Measurements from ENCODE around the gene VPS50. TPM values are rescaled to one million over a fixed set of nuclear protein-coding genes. Genes with fewer than 3 reads are reported as not detected.
"Not testable (repeated sequence)": the region's sequence is repeated elsewhere in the genome, so short reads cannot be mapped to it uniquely, and the experiment has no call there.

The VPS50 gene
- total RNA-seq, 1 donor from 2014 or later = 19.7 TPM

DNA sequence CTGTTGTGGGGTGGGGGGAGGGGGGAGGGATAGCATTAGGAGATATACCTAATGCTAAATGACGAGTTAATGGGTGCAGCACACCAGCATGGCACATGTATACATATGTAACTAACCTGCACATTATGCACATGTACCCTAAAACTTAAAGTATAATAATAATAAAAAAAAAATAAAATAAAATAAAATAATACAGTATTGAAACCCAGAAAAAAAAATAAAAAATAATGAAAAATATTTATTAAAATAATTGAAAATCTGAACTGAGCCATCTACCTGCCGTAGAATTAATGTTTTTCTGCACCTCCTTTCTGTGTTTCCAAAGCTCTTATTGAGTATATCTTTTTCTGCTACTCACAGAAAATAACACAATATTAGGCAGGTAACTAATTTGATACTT is 94.1 kb downstream of the VPS50 start:
- intact Hi-C loops (cut with micrococcal nuclease) = not testable (repeated sequence)

DNA sequence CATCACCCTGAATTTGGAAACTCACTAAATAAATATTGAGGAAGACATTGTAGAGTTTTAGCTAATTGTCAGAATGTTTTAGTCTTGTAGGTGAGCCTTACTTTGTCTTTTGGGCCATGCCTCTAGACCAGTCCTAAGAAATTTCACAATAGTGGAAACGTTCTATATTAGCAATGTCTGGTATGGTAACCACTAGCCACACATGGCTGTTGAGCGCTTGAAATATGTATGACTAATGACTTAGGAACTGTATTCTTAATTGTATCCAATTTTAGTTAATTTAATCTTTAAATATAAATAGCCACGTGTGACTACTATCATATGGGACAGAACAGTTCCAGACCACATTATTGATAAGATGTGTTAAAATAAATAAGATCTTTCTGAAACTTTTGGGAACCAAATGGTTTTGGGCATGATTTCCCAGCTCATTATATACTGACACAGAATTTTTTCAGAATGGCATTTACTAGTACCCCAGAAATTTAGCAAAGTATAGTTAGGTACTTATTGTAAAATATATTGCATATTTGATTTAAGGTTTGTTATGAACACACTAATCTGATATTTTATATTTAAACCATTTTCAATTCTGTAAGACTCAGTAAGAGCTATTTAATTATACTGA is 95.0 kb downstream of the VPS50 start:
- intact Hi-C loops (cut with micrococcal nuclease) = no loop called here

DNA sequence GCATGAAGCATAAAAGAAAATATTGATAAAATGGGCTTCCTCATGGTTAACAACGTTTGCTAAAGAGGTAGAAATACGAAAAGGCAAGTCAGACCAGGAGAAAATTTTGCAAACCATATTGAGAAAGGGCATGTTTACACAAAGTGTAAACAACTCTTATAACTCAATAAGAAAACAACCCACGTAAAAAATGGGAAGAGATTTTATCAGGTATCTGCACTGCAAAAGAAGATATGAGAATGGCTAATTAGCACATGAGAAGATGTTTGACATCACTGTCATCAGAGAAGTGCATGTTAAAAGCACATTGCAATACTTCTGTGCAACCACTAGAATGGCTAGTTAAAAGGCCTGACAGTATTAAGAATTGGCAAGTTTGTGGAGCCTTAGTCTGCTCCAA is 99.5 kb downstream of the VPS50 start:
- intact Hi-C loops (cut with micrococcal nuclease) = no loop called here

DNA sequence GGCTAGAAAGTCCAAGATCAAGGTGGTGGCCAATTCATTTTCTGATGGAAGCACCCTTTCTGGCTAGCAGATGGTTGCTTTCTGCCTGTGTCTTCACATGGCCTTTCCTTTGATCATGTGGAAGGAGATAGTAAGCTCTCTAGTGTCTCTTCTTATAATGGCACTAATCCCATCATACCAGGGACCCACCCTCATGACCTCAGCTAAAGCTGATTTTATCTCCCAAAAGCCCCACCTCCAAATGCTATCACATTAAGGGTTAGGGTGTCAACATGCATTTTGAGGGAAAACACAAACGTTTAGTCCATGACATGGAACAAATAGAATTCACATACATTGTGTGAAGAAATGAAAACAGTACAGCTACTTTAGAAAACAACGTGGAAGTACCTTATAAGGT is 100.0 kb downstream of the VPS50 start:
- intact Hi-C loops (cut with micrococcal nuclease) = no loop called here

DNA sequence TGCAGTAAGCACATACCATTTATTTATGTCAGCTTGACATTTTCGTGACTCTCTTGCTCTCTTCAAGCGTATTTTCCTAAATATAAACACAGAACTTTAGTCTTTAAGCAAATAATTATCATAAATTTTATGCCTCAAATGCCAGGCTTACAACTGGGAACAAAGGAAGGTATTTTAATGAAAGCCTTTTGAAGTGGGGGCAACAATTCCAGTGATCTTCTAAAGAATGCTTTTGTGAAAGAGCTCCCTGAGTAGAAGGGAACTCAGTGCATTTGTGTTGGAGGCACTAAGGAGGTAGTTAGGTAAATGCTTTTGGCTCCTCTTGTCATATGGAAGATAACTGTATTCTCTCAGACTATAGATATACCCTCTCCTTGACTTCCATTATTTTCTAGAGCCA is 104.9 kb downstream of the VPS50 start:
- intact Hi-C loops (cut with micrococcal nuclease) = no loop called here

DNA sequence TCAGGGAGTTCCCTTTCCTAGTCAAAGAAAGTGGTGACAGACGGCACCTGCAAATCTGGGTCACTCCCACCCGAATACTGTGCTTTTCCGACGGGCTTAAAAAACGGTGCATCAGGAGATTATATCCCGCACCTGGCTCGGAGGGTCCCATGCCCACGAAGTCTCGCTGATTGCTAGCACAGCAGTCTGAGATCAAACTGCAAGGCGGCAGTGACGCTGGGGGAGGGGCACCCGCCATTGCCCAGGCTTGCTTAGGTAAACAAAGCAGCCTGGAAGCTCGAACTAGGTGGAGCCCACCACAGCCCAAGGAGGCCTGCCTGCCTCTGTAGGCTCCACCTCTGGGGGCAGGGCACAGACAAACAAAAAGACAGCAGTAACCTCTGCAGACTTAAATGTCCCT is 110.0 kb downstream of the VPS50 start:
- intact Hi-C loops (cut with micrococcal nuclease) = not testable (repeated sequence)

DNA sequence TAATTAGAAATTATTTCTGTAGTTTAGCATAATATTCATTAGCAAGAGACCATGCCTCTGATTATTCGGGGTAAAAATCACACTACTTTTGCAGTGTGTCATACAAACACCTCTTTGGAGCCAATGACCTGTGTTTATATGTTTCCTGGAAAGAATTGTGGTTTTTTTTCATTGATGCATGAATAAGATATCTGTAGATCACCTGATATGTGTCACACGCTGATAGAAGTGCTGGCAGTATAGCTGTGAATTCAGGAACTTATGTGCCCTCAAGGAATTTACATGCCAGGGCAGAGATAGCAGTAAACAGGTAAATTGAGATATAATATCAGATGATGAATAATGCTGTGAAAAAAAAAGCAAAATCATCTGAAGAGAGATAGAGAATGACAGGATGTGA is 118.2 kb downstream of the VPS50 start:
- intact Hi-C loops (cut with micrococcal nuclease) = no loop called here

DNA sequence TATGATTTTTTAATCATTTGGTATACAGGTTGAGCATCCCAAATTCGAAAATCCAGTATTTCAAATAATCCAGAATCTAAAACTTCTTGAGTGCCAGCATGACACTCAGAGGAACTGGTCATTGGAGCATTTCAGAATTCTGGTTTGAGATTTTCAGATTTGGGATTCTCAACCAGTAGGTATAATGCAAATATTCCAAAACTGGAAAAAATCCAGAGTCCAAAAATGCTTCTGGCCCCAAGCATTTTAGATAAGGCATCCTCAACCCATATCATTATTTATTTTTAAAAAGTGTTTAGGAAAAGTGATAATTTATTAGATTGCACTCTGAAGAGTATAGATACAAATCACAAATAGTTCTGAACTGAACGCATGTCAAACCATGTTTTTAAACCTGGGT is 120.7 kb downstream of the VPS50 start:
- intact Hi-C loops (cut with micrococcal nuclease) = no loop called here

DNA sequence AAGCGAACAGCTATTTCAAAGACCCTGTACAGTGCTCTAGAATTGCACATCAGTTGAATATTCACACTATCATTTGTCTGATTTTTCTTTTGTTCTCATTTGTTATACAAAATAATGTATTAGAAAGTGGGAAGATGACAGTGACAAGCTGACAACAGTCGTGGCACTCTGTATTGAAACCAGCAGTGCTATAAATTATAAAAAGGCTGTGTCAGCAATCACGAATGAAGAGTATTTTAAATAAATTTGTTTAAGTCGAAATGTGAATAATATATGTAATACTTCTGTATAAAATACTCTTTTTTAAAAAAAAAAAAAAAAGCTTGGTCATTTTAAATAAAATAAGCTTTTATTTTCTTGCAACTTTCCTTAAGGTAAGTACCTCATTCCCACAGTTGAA is 122.6 kb downstream of the VPS50 start:
- intact Hi-C loops (cut with micrococcal nuclease) = no loop called here

DNA sequence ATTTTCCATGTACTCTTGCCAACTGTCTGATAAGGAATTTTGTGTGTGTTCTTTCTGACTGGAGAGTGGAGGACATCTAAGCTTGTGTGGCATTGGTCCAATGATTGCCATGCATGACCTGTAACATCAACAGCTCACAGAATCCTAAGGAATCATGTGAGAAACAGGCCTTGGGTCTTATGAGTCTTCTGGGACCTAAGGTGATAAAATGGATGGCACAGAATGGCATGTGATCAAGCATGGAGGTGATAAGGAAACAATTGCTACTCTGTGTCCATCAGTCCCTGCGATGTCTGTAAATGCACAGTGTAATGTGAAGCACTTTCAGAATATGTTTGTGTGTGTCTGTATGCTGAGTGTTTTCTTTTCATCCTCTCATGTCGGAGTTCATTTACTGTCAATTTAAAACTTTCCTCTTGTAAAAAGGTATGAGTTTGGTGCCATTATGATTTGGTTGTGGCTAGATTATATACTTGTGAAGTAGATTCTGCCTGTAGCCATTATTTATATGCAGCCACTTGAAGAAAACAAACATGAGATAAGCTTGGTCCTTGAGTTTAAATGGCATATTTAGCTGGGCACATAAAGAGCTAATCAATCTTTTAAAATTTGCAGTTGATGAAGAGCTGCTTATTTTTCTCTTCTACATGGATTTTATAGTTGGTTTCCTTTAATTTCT is 127.5 kb downstream of the VPS50 start:
- intact Hi-C loops (cut with micrococcal nuclease) = no loop called here

DNA sequence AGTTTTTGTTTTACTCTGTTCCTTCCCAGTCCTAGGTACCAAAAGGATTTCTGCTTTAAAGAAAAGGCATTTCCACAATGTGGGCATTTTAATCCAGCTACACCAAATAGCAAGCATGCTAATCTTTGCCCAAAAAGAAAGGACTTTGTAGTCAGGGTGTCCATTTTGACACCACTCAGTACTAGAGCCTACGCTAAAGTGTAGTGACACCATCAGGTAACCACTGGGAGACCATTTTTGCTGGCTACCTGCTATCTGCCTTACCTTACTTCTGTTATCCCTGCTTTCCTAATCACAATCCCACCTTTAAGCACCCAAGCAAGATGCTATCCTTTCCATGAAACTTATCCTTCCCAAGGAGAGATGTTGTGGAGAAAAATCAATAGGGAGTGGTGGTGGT is 129.7 kb downstream of the VPS50 start:
- intact Hi-C loops (cut with micrococcal nuclease) = no loop called here

DNA sequence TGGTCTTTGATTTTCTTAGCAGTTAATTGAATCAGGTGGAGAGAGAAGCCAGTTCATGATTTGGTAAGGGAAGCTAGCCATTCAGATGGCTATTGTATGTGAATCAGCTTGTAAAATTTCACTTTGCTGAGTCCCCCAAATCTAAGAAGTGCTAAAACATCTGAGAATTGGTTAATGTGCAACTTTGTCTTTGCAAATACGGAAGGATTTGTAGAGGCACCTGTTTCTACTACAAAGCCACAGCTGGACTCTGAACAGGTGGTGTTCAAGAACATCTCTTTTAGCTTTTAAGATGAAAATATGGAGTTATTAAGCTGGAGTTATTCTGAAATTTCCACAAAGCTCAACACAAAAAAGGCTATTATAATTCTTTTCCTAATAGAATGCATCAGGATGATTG is 132.6 kb downstream of the VPS50 start:
- intact Hi-C loops (cut with micrococcal nuclease) = no loop called here

DNA sequence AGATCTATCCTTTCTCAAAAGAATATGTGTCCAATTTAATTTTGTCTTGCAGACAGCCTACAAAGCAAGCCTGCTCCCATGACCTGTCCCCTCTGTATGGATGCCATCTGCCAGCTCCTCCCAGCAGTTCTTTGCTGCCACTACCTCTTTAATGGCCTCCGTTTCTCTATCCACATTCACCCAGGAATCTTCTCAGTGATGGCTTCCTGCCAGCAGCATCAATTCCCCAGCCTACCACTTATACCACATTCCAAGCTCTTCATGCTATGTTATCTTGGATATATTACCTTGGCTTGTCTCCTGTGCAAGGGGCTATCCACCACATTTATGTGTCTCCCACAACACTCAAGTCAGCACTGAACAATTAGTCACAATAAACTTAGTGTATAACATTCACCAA is 133.2 kb downstream of the VPS50 start:
- intact Hi-C loops (cut with micrococcal nuclease) = no loop called here

DNA sequence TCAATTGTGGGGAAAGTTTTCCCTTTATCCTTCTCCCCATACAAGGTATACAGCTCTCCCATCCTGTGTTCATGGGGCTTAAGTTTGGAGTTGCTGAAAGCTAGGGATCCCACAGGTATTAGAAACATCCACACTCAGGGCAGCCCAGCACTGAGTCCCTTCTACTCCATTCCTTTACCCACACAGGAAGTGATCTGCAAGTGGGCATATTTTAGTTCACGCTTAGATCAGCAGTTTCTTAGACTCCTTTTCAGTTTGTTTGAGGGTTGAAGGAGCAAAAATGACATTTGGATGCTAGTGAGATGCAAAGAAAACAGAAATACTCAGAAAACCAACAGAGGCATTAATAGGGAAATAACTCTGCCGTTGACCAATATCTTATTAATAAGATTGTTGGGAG is 134.7 kb downstream of the VPS50 start:
- intact Hi-C loops (cut with micrococcal nuclease) = no loop called here

DNA sequence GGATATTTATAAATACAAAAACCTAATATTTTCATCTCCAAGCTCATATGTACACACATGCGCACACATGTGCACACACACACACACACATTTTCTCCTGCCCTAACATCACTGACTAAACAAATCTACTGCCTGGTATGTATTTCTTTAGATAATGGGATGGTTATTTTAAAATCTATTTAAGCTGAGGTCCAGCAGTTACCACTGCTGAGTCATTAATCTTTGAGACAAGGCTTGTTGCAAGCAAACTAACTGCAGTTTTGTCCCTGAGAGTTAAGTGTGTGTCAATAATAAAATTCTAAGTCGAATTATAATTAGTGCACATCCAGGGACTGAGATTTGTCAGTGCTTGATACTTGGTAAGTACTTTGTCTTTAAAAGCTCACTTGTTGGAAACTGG is 135.1 kb downstream of the VPS50 start:
- intact Hi-C loops (cut with micrococcal nuclease) = no loop called here

DNA sequence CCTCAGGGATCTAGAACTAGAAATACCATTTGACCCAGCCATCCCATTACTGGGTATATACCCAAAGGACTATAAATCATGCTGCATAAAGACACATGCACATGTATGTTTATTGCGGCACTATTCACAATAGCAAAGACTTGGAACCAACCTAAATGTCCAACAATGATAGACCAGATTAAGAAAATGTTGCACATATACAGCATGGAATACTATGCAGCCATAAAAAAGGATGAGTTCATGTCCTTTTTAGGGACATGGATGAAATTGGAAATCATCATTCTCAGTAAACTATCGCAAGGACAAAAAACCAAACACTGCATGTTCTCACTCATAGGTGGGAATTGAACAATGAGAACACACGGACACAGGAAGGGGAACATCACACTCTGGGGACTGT is 138.8 kb downstream of the VPS50 start:
- intact Hi-C loops (cut with micrococcal nuclease) = loop anchor here (10.0 kb wide), 1 partner anchor 126 kb away; no protein-coding TSS in a partner anchor

DNA sequence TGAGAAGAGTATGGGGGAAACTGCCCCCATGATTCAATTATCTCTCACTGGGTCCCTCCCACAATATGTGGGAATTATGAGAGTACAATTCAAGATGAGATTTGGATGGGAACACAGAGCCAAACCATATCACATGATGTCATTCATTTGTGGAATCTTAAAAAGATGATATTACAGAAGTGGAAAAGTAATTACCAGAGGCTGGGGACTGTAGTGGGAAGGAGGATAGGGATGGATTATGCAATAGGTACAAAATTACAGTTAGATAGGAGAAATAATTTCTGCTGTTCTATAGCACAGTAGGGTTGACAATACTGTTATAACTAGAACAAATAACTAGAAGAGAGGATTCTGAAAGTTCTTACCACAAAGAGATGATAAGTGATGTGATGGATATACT is 141.4 kb downstream of the VPS50 start:
- intact Hi-C loops (cut with micrococcal nuclease) = loop anchor here (10.0 kb wide), 1 partner anchor 129 kb away; no protein-coding TSS in a partner anchor

DNA sequence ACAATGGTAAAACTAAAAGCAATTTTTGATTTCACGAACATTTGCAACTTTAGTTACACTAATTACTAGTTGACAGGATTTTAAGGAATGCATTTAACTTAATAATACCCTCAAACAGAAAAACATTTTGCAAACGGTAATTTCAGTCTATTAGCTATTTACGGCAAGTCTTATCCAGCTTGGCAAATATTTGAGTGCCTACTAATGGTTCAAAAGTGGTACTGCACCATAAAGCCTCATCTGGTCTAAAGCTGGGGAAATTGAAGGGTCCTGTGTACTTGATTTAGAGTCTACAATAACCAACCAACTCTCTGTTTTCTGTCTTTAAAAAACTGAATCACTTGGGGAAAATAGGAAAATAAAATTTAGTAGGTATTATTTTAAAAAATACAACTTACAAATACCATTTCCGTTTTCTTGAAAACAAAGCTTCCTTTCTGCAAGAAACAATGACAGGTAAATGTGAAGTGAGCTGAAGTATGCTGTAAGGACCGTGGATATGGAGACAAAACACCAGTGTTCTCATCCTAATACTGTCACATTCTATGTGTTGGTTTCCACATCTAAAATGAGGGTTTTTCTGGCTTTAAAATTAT is 142.3 kb downstream of the VPS50 start:
- intact Hi-C loops (cut with micrococcal nuclease) = loop anchor here (10.0 kb wide), 1 partner anchor 130 kb away; no protein-coding TSS in a partner anchor

DNA sequence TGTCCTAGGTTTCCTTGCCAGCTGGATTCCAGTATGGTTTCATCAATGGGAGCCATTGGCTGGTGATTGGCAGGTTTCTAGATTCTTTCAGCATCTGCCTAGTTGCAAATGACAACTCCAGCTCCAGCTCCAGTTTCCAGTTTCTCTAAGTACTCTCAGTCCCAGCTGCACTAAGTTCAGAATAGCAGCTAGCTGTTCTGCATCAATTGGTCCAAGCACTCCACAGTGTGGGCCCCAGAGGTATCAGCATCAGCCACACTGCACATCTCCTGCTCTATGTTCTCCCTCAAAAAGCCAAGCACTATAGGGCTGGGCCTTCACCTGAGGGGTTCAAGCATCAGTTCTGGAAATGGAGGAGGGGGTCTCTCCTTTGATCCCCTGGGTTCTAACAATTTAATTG is 143.4 kb downstream of the VPS50 start:
- intact Hi-C loops (cut with micrococcal nuclease) = loop anchor here (10.0 kb wide), 1 partner anchor 131 kb away; no protein-coding TSS in a partner anchor

DNA sequence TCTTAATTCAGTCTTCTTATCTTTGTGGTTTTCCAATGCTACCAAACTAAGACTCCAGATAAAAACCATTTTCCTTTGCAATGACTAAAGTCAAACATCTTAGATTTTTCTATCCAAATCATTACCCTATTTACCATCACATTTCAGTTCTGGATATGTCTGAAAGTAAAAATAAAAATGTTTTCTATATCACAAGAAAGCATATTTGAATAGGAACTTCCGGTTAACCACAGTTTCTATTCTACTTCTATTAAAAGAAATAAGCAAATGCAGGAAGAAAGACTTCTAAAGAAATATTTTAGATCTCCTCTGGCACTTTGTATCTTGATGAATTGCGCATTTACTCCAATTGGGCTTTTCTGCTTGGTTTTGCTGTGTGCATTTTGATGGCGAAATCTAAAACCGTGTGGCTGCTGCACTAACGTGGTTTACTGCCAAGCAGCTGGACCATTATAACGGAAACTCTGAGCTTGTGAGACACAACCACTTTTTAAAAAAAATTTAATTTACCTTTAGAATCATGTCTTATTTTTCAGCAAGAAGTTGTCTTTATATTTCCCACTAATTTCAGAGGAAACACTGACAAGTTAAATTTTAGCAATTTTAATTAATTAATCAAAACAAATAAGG is 146.1 kb downstream of the VPS50 start:
- intact Hi-C loops (cut with micrococcal nuclease) = loop anchor here (10.0 kb wide), 1 partner anchor 133 kb away; no protein-coding TSS in a partner anchor

DNA sequence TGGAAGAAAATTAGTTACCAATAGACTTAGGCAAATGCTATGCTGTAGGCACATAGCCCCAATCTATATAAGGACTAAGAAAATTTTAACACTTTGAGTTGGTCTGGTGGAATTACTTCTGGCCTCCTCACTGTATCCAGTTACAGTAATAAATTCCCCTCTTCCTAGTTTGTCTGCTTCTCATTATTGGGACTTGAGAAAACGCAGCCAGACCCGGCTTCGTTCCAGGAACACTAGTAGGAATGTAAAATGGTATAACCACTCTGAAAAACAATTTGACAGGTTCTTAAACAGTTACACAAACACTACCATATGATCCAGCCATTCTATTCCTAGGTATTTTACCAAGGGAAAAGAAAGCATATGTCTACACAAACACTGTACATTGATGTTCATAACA is 150.2 kb downstream of the VPS50 start:
- intact Hi-C loops (cut with micrococcal nuclease) = no loop called here

DNA sequence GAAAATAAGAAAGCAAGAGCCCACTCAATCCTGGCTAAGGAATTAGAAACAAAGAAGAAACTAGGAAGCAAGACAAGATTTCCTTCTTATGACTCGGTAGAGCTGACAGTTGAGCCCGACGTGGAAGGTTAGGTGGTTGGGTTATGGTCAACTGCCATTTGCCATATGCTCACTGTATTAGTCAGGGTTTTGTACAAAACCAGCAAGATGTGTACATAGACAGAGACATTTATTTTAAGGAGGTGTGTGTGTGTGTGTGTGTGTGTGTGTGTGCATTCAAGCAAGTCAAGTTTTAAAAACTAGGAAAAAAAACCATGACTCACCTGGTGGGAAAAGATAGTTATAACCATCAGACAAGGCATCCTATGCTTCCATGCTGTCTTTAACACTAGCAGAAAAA is 158.5 kb downstream of the VPS50 start:
- intact Hi-C loops (cut with micrococcal nuclease) = no loop called here
